Measurements from ENCODE around the gene AMMECR1. TPM values are rescaled to one million over a fixed set of nuclear protein-coding genes. Genes with fewer than 3 reads are reported as not detected.
A peak's percentile ranks its signal among the peaks of the same experiment; 100 is the strongest.

The AMMECR1 gene
- total RNA-seq, 2 experiments from 2014 or later, result 7.8 to 7.9 TPM

GRCh38 chrX:110327336-110327735 lies 9.5 kb upstream of the AMMECR1 start:
- H3K27ac Mint-ChIP-seq, result no peak overlapping the region
- ChIA-PET POLR2A (no interaction called here), CTCF (no interaction called here)
- no peaks in the 10 kb centered on the region for H3K36me3 Mint-ChIP-seq (ENCODE audit: low read depth)
- H3K4me3 ChIP-seq (ENCODE audit: low read length), result no peak overlapping the region
- H3K9me3 ChIP-seq (ENCODE audit: control insufficient read depth in 1 of 2, insufficient read depth in 1 of 2, low read length in 2 of 2), result no peaks in the 10 kb centered on the region
- H3K27me3 ChIP-seq (ENCODE audit: control insufficient read depth in 1 of 2, insufficient read depth in 2 of 2, low read length in 2 of 2), result peaks cover 0 to 6% of the 10 kb centered on the region in 2 experiments
- no peak overlapping the region for H3K27ac ChIP-seq (ENCODE audit: low read depth in 1 of 2, low read length in 2 of 2)
- no peaks in the 10 kb centered on the region for H3K27me3 Mint-ChIP-seq
- ATAC-seq (ENCODE audit: poor library complexity), result no peak
- no peaks in the 10 kb centered on the region for H3K9me3 Mint-ChIP-seq
- no peak for TF ChIP-seq CTCF (IDR thresholded peaks at IDR 0.05)
- peak in 1 of 14 experiments; percentile 13 for DNase-seq
- intact Hi-C loops (cut with DNase I, micrococcal nuclease), result no loop called here
- H3K36me3 ChIP-seq (ENCODE audit: insufficient read depth, low read length), result no peaks in the 10 kb centered on the region
- H3K4me1 Mint-ChIP-seq (ENCODE audit: low read depth), result no peaks in the 10 kb centered on the region
- no peak overlapping the region for H3K4me3 Mint-ChIP-seq
- H3K4me1 ChIP-seq (ENCODE audit: insufficient read depth, low read length), result no peaks in the 10 kb centered on the region

GRCh38 chrX:110326712-110327111 lies 8.8 kb upstream of the AMMECR1 start:
- DNase-seq, result no peak
- H3K4me1 ChIP-seq (ENCODE audit: insufficient read depth, low read length), result no peaks in the 10 kb centered on the region
- H3K4me1 Mint-ChIP-seq (ENCODE audit: low read depth), result no peaks in the 10 kb centered on the region
- ATAC-seq (ENCODE audit: poor library complexity), result no peak
- H3K4me3 Mint-ChIP-seq, result no peak overlapping the region
- ChIA-PET CTCF (no interaction called here), POLR2A (no interaction called here)
- no peak overlapping the region for H3K27ac ChIP-seq (ENCODE audit: low read depth in 1 of 2, low read length in 2 of 2)
- no peak overlapping the region for H3K4me3 ChIP-seq (ENCODE audit: low read length)
- H3K36me3 Mint-ChIP-seq (ENCODE audit: low read depth), result no peaks in the 10 kb centered on the region
- H3K27me3 Mint-ChIP-seq, result no peaks in the 10 kb centered on the region
- intact Hi-C loops (cut with DNase I, micrococcal nuclease), result no loop called here
- H3K36me3 ChIP-seq (ENCODE audit: insufficient read depth, low read length), result no peaks in the 10 kb centered on the region
- no peaks in the 10 kb centered on the region for H3K9me3 Mint-ChIP-seq
- no peaks in the 10 kb centered on the region for H3K9me3 ChIP-seq (ENCODE audit: control insufficient read depth in 1 of 2, insufficient read depth in 1 of 2, low read length in 2 of 2)
- H3K27me3 ChIP-seq (ENCODE audit: control insufficient read depth in 1 of 2, insufficient read depth in 2 of 2, low read length in 2 of 2), result peaks cover 0 to 6% of the 10 kb centered on the region in 2 experiments
- TF ChIP-seq CTCF (IDR thresholded peaks at IDR 0.05), result no peak
- H3K27ac Mint-ChIP-seq, result no peak overlapping the region

GRCh38 chrX:110322603-110323002 lies 4.7 kb upstream of the AMMECR1 start:
- intact Hi-C loops (cut with DNase I, micrococcal nuclease), result loop anchor here in 1 of 2 experiments (5.0 kb wide), 1 partner anchor 320 kb away; the partner anchor contains the start of gene TMEM164
- Mint-ChIP-seq H3K9me3 (no peaks in the 10 kb centered on the region), H3K27ac (no peak overlapping the region), H3K4me3 (no peak overlapping the region), H3K27me3 (no peaks in the 10 kb centered on the region), H3K4me1 (ENCODE audit: low read depth) (peaks cover 9% of the 10 kb centered on the region), H3K36me3 (ENCODE audit: low read depth) (peaks cover 11% of the 10 kb centered on the region)
- DNase-seq, result no peak
- Histone ChIP-seq H3K4me3 (ENCODE audit: low read length) (no peak overlapping the region), H3K4me1 (ENCODE audit: insufficient read depth, low read length) (peaks cover 3% of the 10 kb centered on the region), H3K27ac (ENCODE audit: low read depth in 1 of 2, low read length in 2 of 2) (no peak overlapping the region), H3K9me3 (ENCODE audit: control insufficient read depth in 1 of 2, insufficient read depth in 1 of 2, low read length in 2 of 2) (no peaks in the 10 kb centered on the region), H3K36me3 (ENCODE audit: insufficient read depth, low read length) (no peaks in the 10 kb centered on the region), H3K27me3 (ENCODE audit: control insufficient read depth in 1 of 2, insufficient read depth in 2 of 2, low read length in 2 of 2) (no peaks in the 10 kb centered on the region)
- no peak for TF ChIP-seq CTCF (IDR thresholded peaks at IDR 0.05)
- ChIA-PET POLR2A (no interaction called here), CTCF (interaction anchor here (0.6 kb wide), 1 partner anchor 630 kb away, joined by 3 read pairs; no protein-coding TSS in a partner anchor)
- no peak for ATAC-seq (ENCODE audit: poor library complexity)

All from CD4-positive, alpha-beta T cell (primary cell).